ENCODE results near the gene MIOS.

Gene MIOS

GRCh38 chr7:7584653-7585052 lies 18.0 kb downstream of the MIOS start:
- DNase-seq, result no peak

- no peak for DNase-seq
Measured at GRCh38 chr7:7585241-7585928, 18.7 kb downstream of the MIOS start.

- no peak for DNase-seq
Measured at GRCh38 chr7:7595451-7595850, 28.8 kb downstream of the MIOS start.

- peak; percentile 20 for DNase-seq
Measured at GRCh38 chr7:7596176-7596575, 29.5 kb downstream of the MIOS start.

GRCh38 chr7:7607010-7607409 lies 40.3 kb downstream of the MIOS start:
- no peak for DNase-seq

- no peak for DNase-seq
Measured at GRCh38 chr7:7609330-7609729, 42.6 kb downstream of the MIOS start.

GRCh38 chr7:7612519-7612918 lies 45.8 kb downstream of the MIOS start:
- DNase-seq, result no peak

- DNase-seq, result no peak
Measured at GRCh38 chr7:7613210-7613609, 46.5 kb downstream of the MIOS start.

- no peak for DNase-seq
Measured at GRCh38 chr7:7614018-7614741, 47.5 kb downstream of the MIOS start.

GRCh38 chr7:7617550-7617949 lies 50.9 kb downstream of the MIOS start:
- no peak for DNase-seq

GRCh38 chr7:7618410-7618809 lies 51.7 kb downstream of the MIOS start:
- DNase-seq, result no peak

GRCh38 chr7:7620236-7620635 lies 53.6 kb downstream of the MIOS start:
- DNase-seq, result no peak

GRCh38 chr7:7620644-7621210 lies 54.0 kb downstream of the MIOS start:
- no peak for DNase-seq

GRCh38 chr7:7628476-7628875 lies 61.8 kb downstream of the MIOS start:
- no peak for DNase-seq

GRCh38 chr7:7630626-7631329 lies 64.1 kb downstream of the MIOS start:
- DNase-seq, result no peak

GRCh38 chr7:7639421-7639820 lies 72.7 kb downstream of the MIOS start:
- DNase-seq, result no peak

- DNase-seq, result peak; percentile 59
Measured at GRCh38 chr7:7639847-7640220, 73.2 kb downstream of the MIOS start.

GRCh38 chr7:7640221-7641128 lies 73.8 kb downstream of the MIOS start, which contains the start of gene UMAD1:
UMAD1 (plus strand) TSS chr7:7640752; CDS start chr7:7673372, 32,620 bp downstream.
- DNase-seq, result peak; percentile 99

- no peak for DNase-seq
Measured at GRCh38 chr7:7641129-7641663, 74.5 kb downstream of the MIOS start.

- DNase-seq, result no peak
Measured at GRCh38 chr7:7642081-7642480, 75.4 kb downstream of the MIOS start.

- DNase-seq, result no peak
Measured at GRCh38 chr7:7647495-7648036, 80.9 kb downstream of the MIOS start.

GRCh38 chr7:7650682-7651206 lies 84.1 kb downstream of the MIOS start:
- no peak for DNase-seq
